GM12874 (cell line): ENCODE results near the gene SLX4IP.

Source experiments
- TF ChIP-seq, protein P1 (sequence below): IDR thresholded peaks from 2 replicates; pipeline ENCODE4 v1.5.1; 2011; ENCODE audit warnings: low read depth, mild to moderate bottlenecking, control low read depth, low read length, moderate library complexity; ENCODE audit not compliant: insufficient read depth

Gene SLX4IP

DNA sequence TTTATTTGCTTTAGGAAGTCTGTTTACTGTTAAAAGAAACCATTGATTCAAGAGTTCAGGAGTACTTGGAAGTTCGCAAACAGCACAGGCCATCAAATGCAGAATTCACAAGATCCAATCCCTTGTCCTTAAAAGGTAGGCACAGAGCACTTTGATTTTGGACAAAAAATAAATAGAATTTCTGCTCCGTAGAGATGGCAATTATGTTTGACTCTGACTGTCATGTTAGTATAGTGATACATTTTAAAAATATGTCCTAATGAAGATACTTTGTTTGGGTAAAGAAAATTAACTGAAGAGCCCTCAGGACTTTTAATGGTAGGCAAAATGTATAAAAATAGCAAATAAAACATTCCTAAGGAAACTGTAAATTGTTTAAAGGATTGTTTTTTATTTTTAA, 125.6 kb downstream of the SLX4IP start:
- TF ChIP-seq, protein P1, sequence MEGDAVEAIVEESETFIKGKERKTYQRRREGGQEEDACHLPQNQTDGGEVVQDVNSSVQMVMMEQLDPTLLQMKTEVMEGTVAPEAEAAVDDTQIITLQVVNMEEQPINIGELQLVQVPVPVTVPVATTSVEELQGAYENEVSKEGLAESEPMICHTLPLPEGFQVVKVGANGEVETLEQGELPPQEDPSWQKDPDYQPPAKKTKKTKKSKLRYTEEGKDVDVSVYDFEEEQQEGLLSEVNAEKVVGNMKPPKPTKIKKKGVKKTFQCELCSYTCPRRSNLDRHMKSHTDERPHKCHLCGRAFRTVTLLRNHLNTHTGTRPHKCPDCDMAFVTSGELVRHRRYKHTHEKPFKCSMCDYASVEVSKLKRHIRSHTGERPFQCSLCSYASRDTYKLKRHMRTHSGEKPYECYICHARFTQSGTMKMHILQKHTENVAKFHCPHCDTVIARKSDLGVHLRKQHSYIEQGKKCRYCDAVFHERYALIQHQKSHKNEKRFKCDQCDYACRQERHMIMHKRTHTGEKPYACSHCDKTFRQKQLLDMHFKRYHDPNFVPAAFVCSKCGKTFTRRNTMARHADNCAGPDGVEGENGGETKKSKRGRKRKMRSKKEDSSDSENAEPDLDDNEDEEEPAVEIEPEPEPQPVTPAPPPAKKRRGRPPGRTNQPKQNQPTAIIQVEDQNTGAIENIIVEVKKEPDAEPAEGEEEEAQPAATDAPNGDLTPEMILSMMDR: no peak

DNA sequence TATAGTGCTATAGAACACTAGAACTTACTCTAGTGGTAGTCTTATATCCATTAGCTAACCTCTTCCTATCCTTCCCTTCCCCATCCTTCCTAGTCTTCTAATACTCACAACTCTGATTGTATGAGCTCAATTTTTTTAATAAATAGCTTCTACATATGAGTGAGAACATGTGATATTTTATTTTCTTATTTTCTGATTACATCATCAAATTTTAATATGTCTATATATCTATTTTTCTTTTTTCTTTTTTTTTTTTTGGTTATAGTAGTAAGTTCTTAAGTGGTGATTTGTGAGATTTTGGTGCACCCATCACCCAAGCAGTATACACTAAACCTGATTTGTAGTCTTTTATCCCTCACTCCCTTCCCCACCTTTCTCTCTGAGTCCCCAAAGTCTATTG, 126.2 kb downstream of the SLX4IP start:
- TF ChIP-seq, protein P1: no peak

GRCh38 chr20:10562899-10563298, 127.8 kb downstream of the SLX4IP start:
- TF ChIP-seq, protein P1: no peak

DNA sequence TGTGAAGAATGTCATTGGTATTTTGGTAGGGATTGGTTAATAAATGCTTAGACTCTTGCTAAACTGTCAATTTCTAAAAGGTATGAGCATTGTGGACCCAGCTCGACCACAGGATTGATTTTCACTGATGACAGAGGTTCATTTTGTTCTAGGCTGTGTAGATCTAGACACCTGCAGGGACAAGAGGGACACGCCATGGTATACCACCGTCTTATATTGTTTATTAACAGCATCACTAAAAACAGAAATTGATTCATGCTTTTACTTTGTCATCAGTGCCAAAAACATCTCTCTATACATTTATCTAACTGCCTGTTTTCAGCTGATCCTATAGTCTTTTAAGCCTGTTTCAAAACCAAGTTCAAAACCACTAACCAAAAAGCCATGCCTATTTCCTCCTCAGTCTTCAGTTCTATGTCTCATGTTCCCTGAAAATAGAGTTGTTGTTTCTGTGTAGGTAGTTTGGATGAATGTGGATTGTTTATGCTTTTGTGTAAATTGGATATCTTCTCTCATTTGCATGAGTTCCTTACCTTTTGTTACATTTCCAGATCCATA, 128.9 kb downstream of the SLX4IP start:
- TF ChIP-seq, protein P1: no peak

DNA sequence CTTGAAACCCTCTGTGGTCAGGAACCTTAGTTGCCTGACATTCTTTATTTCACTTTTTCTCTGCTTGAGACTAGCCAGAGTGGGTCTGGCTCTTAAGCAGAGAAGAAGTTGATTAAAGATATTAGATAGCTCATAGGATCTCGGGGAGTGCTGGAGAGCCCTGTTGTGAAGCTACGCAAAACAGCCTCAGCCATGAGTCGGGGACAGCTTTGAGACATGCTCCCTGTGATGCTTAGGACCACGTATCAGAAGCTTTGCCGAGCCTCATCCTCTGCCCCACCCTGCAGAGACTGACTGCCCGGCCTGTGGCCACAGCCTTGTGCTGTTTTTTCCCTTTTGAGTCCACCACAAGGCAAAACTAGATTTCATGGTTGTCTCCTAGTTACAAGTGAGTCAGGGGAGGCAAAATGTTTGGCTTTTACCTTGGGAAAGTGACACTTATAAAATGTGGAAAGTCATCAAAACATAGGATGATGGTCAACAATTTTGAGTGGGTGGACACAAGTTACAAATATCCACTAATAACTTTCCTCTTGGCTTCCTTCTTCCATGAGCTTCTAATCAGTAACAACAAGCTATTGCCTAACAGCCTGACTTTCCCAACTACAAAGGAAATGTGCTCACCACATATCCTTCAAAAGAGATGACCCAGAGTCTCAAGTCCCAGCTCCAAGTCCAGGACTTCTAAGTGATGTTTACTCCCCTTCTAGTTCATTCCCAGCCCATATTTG, 130.3 kb downstream of the SLX4IP start:
- TF ChIP-seq, protein P1: no peak

DNA sequence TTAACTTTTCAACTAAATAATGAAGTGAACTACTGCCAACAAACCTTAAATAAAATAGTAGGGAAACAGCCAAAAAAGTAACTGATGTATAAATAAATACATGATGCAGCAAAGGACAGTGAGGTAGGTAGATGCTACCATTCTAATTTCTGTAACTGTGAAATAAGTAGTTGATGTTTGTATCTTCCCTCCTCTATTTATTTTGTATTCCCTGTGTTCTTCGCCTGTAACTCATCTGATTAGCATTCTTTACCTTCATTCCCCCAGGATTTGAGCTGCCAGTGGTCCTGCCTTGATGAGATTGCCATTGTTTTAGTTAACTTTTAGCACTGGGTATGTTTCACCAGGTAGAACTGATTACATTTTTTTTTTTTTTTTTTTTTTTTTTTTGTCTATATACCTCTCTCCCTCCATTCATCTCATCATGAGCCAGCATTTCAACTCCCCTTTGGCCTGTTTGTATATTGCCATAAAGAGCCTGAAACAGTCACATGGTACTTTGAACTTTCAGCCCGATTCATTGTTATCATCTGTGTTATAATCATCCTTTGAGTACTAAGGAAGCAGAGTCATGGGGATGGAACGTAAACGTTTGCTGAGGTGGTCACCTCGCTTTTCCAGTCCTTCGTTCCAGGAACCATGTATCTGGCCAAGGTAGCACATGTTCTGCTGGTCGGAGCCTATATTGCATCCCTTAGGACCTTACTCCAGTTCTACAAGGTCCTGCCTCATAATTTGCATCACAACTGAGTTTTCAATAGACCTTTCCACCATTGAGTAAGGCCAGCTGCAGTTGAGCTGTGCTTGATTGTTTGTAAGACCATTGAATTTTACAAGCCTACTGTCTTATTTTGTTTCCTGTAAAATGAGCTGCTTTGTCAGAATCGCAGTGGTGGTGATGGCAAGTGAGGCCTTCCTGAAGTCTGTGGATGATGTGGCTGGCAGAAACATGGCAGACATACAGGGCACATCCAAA, 131.1 kb downstream of the SLX4IP start:
- TF ChIP-seq, protein P1: no peak

- TF ChIP-seq, protein P1: no peak
Observed at GRCh38 chr20:10568032-10568431, 132.9 kb downstream of the SLX4IP start.
